Measurements from ENCODE around the gene EMP1.
A peak's percentile ranks its signal among the peaks of the same experiment; 100 is the strongest.

The EMP1 gene

GRCh38 chr12:13198241-13198640 lies 1.7 kb downstream of the EMP1 start:
- DNase-seq, result no peak

GRCh38 chr12:13198876-13199275 lies 2.4 kb downstream of the EMP1 start:
- peak in 1 of 14 donors; percentile 7 for DNase-seq

- no peak for DNase-seq
These were observed 3.1 kb downstream of the EMP1 start for GRCh38 chr12:13199592-13199991.

GRCh38 chr12:13200841-13201240 lies 4.3 kb downstream of the EMP1 start:
- no peak for DNase-seq

GRCh38 chr12:13203034-13203922 lies 6.8 kb downstream of the EMP1 start:
- peak in 1 of 14 donors; percentile 13 for DNase-seq

GRCh38 chr12:13204428-13204827 lies 7.9 kb downstream of the EMP1 start:
- no peak for DNase-seq

GRCh38 chr12:13205809-13206559 lies 9.5 kb downstream of the EMP1 start:
- DNase-seq, result no peak

GRCh38 chr12:13206560-13206897 lies 10.0 kb downstream of the EMP1 start:
- no peak for DNase-seq

GRCh38 chr12:13208533-13209435 lies 12.3 kb downstream of the EMP1 start:
- peak in 1 of 14 donors; percentile 10 for DNase-seq

- no peak for DNase-seq
These were observed 13.1 kb downstream of the EMP1 start for GRCh38 chr12:13209436-13210235.

- no peak for DNase-seq
These were observed 14.0 kb downstream of the EMP1 start for GRCh38 chr12:13210236-13211190.

- DNase-seq, result no peak
These were observed 14.8 kb downstream of the EMP1 start for GRCh38 chr12:13211191-13211858.

- peak in 10 of 14 donors; percentile 6 to 68 (median 26) for DNase-seq
These were observed 15.5 kb downstream of the EMP1 start for GRCh38 chr12:13211859-13212664.

- no peak for DNase-seq
These were observed 18.5 kb downstream of the EMP1 start for GRCh38 chr12:13215056-13215455.

- DNase-seq, result no peak
These were observed 22.1 kb downstream of the EMP1 start for GRCh38 chr12:13218641-13219040.

- DNase-seq, result no peak
These were observed 22.8 kb downstream of the EMP1 start for GRCh38 chr12:13219320-13219719.

- DNase-seq, result no peak
These were observed 24.3 kb downstream of the EMP1 start for GRCh38 chr12:13220838-13221237.

GRCh38 chr12:13222076-13222475 lies 25.6 kb downstream of the EMP1 start:
- DNase-seq, result peak in 1 of 14 donors; percentile 15

- DNase-seq, result no peak
These were observed 26.8 kb downstream of the EMP1 start for GRCh38 chr12:13223179-13223804.

Measured in C1 segment of cervical spinal cord (tissue), 14 donors.